T-helper 2 cell treated with Interferon-gamma antibody and Interleukin-4, amounts not matched to agents 100 ng/mL and 5 ng/mL, for 36 hours (primary cell): ENCODE data around the gene TMEM35A. TPM values are rescaled to one million over a fixed set of nuclear protein-coding genes. Genes with fewer than 3 reads are reported as not detected.
"Not testable (repeated sequence)": the region's sequence is repeated elsewhere in the genome, so short reads cannot be mapped to it uniquely, and the experiment has no call there.

ENCODE experiments used
- intact Hi-C: fragments of 100-400 bp; cut with micrococcal nuclease; formaldehyde crosslinking; loops from one replicate; pipeline ENCODE4 v1.15.1; 2023
- total RNA-seq: library from RNA; stranded (reverse); gene quantifications from 2 replicates; pipeline ENCODE4 v1.2.3, GENCODE V29; 2022

Gene TMEM35A, protein sequence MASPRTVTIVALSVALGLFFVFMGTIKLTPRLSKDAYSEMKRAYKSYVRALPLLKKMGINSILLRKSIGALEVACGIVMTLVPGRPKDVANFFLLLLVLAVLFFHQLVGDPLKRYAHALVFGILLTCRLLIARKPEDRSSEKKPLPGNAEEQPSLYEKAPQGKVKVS
- not detected in 2 replicates for total RNA-seq

GRCh38 chrX:101078716-101079598 lies at the start of gene TMEM35A:
Gene TMEM35A (plus strand): TSS chrX:101078879. CDS start chrX:101079003, 124 bp downstream.
- intact Hi-C loops, result no loop called here

- intact Hi-C loops, result no loop called here
Measured at GRCh38 chrX:101029665-101030064, 49.0 kb upstream of the TMEM35A start.

- intact Hi-C loops, result no loop called here
Measured at GRCh38 chrX:101037231-101037630, 41.4 kb upstream of the TMEM35A start.

GRCh38 chrX:101040197-101040596 lies 38.5 kb upstream of the TMEM35A start:
- intact Hi-C loops, result no loop called here

DNA sequence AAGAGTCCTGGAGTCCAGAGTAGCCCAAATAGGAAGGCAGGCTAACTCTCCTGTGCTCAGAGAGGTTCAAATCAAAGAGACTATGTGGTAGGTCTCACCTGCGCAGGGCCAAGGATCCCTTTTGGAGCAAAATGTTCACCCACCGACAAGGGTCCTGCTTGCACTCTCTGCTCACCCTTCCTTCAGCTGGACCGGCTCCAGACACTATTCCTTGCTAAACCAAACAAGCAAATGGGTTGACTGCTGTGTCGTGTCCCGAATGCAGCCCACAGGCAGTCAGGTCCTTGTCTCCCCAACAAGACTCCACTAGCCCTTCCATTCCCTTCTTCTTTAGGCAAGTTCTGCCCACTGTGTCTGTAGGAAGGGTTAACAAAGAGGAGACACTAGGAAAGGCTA lies 27.5 kb upstream of the TMEM35A start:
- intact Hi-C loops, result loop anchor here (5.0 kb wide), 3 partner anchors 229 to 341 kb away; partner anchors contain the start of genes CSTF2, RPL36A and TIMM8A

- intact Hi-C loops, result loop anchor here (1.0 to 5.0 kb wide), 4 partner anchors 47 to 341 kb away; partner anchors contain the start of genes CENPI, CSTF2, RPL36A and TIMM8A
Measured at GRCh38 chrX:101051549-101052302, 27.0 kb upstream of the TMEM35A start, which contains the start of gene TRMT2B. Gene TRMT2B (minus strand): TSS chrX:101052111. CDS start chrX:101042289, 9,822 bp downstream.

- intact Hi-C loops, result not testable (repeated sequence)
Measured at GRCh38 chrX:101056551-101056950, 22.1 kb upstream of the TMEM35A start.

DNA sequence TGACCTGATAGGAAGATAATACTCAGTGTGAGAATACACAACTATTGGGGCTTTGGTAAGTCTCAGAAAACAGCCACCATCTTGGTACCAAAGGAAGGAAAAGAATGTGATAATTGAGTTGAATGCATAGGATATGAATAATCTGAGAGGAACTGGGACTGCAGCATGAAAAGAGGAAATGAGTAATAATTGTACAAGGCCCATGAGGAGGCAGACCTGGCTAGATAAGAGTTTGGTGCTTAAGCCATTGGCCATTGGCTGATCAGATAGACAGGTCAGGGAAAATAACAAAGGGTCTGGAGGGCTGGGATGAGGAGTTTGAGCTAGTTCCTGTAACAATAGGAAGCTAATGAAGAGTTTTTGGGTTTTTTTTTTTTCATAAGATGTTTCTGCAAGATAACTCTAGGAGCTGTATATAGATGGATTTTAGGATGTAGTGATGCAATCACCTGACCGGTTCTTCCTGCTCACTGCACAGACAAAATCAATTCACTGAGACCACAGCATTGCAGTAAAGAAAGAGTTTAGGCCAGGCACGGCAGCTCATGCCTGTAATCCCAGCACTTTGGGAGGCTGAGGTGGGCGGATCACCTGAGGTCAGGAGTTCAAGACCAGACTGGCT lies 21.5 kb upstream of the TMEM35A start:
- intact Hi-C loops, result no loop called here

- intact Hi-C loops, result no loop called here
Measured at GRCh38 chrX:101062176-101062575, 16.5 kb upstream of the TMEM35A start.

GRCh38 chrX:101071582-101071981 lies 7.1 kb upstream of the TMEM35A start:
- intact Hi-C loops, result no loop called here

DNA sequence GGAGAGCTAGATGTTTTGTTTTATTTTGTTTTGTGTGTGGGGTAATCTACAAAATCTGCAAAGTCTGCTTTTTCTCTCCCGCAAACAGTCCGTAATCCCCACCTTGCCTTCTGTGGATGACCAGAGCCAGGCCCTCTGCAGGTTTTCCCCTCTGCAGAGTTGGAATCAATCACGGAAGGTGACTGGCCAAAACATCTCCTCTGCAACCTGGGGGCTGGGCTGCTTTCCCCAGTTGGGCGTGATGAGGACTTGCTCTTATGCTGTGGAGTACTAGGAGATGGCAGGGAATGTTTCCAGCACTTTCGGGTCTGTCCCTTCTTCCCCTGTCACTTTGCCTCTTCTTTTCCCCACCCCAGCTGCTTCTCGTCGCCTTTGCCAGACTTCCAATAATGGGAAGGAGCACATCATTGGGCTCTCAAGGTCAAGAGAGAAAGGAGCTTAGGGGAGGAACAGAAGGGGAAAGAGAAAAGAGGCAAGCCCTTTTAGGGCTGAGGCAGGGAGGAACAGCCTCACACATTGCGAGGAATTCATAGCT lies 1.1 kb downstream of the TMEM35A start:
- intact Hi-C loops, result no loop called here

GRCh38 chrX:101080326-101081124 lies 1.8 kb downstream of the TMEM35A start:
- intact Hi-C loops, result no loop called here

GRCh38 chrX:101081231-101081630 lies 2.6 kb downstream of the TMEM35A start:
- intact Hi-C loops, result no loop called here

- intact Hi-C loops, result no loop called here
Measured at GRCh38 chrX:101091817-101092216, 13.1 kb downstream of the TMEM35A start.

DNA sequence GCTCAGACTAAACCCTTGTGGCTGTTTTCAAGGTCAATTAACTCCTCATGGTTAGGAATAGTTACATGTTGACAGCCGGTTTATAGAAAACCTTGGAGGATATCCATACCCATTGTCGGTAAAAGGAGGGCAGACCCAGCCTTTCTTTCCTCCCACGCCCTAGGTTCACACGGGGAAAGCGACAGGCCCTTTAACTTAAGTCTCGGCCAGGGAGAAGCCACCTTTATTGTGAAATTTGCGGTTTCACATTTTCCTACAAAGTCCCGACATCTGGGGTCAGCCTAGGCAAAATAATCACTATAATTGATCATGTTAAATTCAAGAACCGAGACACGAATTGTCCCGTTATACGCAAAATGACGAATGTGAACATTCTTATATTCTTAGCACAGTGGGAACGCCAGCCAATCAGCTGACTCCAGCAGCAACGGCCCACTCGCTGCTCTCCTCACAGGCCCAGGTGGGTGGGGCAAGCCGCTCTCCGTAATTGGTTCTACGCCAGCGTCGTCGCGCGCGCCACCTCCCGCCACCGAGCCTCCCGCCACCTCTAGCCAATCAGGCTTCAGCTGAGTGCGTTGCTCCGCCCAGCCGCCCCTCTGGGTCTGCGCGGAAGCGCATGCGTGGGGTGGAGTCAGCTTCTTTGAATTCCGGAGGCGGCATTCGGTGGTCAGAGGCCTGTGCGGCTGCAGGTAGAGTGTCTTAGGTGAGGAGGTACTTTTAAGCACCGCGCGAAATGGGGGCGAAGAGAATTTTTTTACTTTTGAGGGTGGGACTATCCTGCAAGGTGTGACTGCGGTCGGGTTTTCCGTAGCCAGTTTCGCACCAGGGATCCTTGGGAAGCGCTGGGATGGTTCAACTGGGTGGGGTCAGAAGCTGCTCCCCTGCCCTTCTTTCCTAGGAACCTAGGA lies 19.1 kb downstream of the TMEM35A start, which contains the start of gene CENPI:
CENPI (plus strand) TSS at position 659 of the 908 bp plus-strand sequence. CDS start 2,867 bp downstream, outside the sequence.
- intact Hi-C loops, result loop anchor here (1.0 to 5.0 kb wide), 3 partner anchors 45 to 295 kb away; partner anchors contain the start of genes CSTF2, RPL36A and TRMT2B

DNA sequence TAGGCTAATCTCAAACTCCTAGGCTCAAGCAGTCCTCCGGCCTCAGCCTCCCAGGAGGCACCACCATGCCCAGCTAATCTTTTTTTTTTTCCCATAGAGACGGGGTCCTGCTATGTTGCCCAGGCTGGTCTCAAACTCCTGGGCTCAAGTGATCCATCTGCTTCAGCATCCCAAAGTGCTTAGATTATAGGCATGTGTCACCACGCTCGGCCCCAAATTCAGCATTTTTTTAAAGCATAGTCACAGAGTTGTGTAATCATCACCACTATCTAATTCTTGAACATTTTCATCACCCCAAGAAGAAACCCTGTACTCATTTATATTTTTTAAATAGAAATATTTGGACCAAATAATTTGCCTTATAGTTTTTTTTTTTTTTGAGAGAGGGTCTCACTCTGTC lies 29.6 kb downstream of the TMEM35A start:
- intact Hi-C loops, result no loop called here

DNA sequence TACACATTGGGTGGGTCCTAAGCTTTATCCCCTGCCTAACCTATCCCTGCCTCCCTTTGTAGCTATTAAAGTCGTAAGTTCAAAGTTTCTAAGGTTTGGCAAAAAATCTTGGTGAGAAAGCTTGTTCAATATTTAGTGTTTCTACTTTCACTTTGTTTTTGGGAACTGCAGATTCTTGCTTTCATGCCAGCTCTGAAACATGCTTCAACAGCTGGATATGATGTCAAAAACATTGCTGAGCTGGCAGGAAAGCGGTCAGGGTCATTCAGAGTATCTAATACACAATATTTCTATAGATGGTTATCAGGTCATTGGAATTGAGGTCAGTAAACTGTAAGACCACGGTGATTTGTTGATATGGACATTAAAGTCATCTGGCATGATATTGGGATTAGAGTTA lies 39.0 kb downstream of the TMEM35A start:
- intact Hi-C loops, result no loop called here

DNA sequence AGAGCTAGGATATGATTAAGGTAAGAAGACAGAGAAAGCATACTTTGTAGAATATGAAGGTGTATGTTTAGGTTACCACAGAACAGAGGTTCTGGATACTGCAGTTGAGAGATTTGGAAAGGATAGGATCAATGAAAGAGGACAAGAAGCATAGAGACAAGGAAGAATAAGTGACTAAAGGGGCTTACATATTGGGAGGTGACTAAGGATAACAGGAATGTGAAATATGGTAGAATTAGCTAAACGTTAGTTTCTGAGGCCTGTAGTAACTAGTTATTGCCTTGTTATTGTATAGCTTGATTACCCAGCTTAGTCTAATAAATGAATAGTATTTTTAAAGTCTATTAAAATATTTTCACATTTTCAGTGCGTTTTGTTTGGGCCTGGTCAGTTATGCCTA lies 57.6 kb downstream of the TMEM35A start:
- intact Hi-C loops, result no loop called here
